Lower leg skin (tissue), 3 donors: ENCODE results near the gene SYT8.

ENCODE experiments used
- CTCF ChIP-seq, 3 donors: fragments of 450-650 bp; IDR thresholded peaks; one replicate each; pipeline ENCODE4 v1.5.1; 2016; ENCODE audit warnings: antibody characterized with exemption in 3 of 3, mild to moderate bottlenecking in 3 of 3, moderate library complexity in 2 of 3
- POLR2A ChIP-seq, 2 donors: fragments of 450-650 bp; IDR thresholded peaks; one replicate each; pipeline ENCODE4 v1.6.1; 2016 to 2017; ENCODE audit warnings: antibody characterized with exemption in 2 of 2, mild to moderate bottlenecking in 1 of 2, moderate library complexity in 1 of 2

- TF ChIP-seq CTCF (IDR thresholded peaks at IDR 0.05) (no peak), POLR2A (IDR thresholded peaks at IDR 0.05) (no peak)
Measured at GRCh38 chr11:1876361-1877063, 41.7 kb downstream of the SYT8 start.
